HEK293T (cell line): ENCODE results near the gene FKBP3.

Source experiments
- CTCF ChIA-PET: fragments of 350-600 bp; formaldehyde crosslinking; extraction: SDS; loops from one replicate; lab custom pipeline; 2021; ENCODE audit warnings: antibody characterized with exemption, inconsistent platforms; lab: Yijun Ruan, JAX
- POLR2A ChIA-PET: fragments of 350-600 bp; formaldehyde crosslinking; extraction: SDS; loops from one replicate; lab custom pipeline; 2020; ENCODE audit warnings: antibody characterized with exemption, inconsistent platforms; lab: Yijun Ruan, JAX
- DNase-seq: peaks from one replicate; pipeline ENCODE4 v3.0.0; 2012; ENCODE audit warnings: mixed read lengths; ENCODE audit errors: extremely low spot score
- ARNT ChIP-seq: fragments of 450-650 bp; IDR thresholded peaks from 2 replicates; pipeline ENCODE4 v1.6.1; 2017; ENCODE audit warnings: mild to moderate bottlenecking
- BHLHE40 ChIP-seq: fragments of 450-650 bp; IDR thresholded peaks from 2 replicates; pipeline ENCODE4 v1.6.1; 2016; ENCODE audit warnings: mild to moderate bottlenecking, moderate library complexity, borderline replicate concordance
- CTBP1 ChIP-seq: fragments of 450-650 bp; IDR thresholded peaks from 2 replicates; pipeline ENCODE4 v1.6.1; 2016; ENCODE audit warnings: borderline replicate concordance
- ELF4 ChIP-seq: fragments of 450-650 bp; IDR thresholded peaks from 2 replicates; pipeline ENCODE4 v1.6.1; 2017; ENCODE audit warnings: antibody characterized with exemption
- FOXA1 ChIP-seq: fragments of 450-650 bp; IDR thresholded peaks from 2 replicates; pipeline ENCODE4 v1.6.1; 2016; ENCODE audit warnings: mild to moderate bottlenecking
- FOXK2 ChIP-seq: fragments of 450-650 bp; IDR thresholded peaks from 2 replicates; pipeline ENCODE4 v1.6.1; 2016; ENCODE audit warnings: mild to moderate bottlenecking
- FOXM1 ChIP-seq: fragments of 450-650 bp; IDR thresholded peaks from 2 replicates; pipeline ENCODE4 v1.6.1; 2017; ENCODE audit warnings: mild to moderate bottlenecking, borderline replicate concordance
- HDGF ChIP-seq: fragments of 450-650 bp; IDR thresholded peaks from 2 replicates; pipeline ENCODE4 v1.6.1; 2017; ENCODE audit warnings: antibody characterized with exemption, borderline replicate concordance
- L3MBTL2 ChIP-seq: fragments of 450-650 bp; conservative IDR thresholded peaks from 2 replicates; pipeline ENCODE4 v1.6.1; 2016; ENCODE audit warnings: mild to moderate bottlenecking
- LEF1 ChIP-seq: fragments of 450-650 bp; IDR thresholded peaks from 2 replicates; pipeline ENCODE4 v1.6.1; 2017; ENCODE audit warnings: mild to moderate bottlenecking, borderline replicate concordance
- NFRKB ChIP-seq: fragments of 450-650 bp; IDR thresholded peaks from 2 replicates; pipeline ENCODE4 v1.6.1; 2016; ENCODE audit warnings: mild to moderate bottlenecking, moderate library complexity
- SP1 ChIP-seq: fragments of 450-650 bp; IDR thresholded peaks from 2 replicates; pipeline ENCODE4 v1.6.1; 2017
- SUZ12 ChIP-seq: fragments of 450-650 bp; IDR thresholded peaks from 2 replicates; pipeline ENCODE4 v1.6.1; 2016; ENCODE audit warnings: mild to moderate bottlenecking
- TARDBP ChIP-seq: fragments of 450-650 bp; IDR thresholded peaks from 2 replicates; pipeline ENCODE4 v1.6.1; 2016
- ZNF384 ChIP-seq: fragments of 450-650 bp; IDR thresholded peaks from 2 replicates; pipeline ENCODE4 v1.6.1; 2016
- TF ChIP-seq, protein P1 (sequence below): fragments of 450-650 bp; IDR thresholded peaks from 2 replicates; pipeline ENCODE4 v1.6.1; 2016

FKBP3 gene

GRCh38 chr14:45134051-45134958 lies at the start of gene FKBP3:
FKBP3 (minus strand) TSS chr14:45134481; CDS start chr14:45134456, 25 bp downstream.
- CTCF ChIA-PET, result no interaction called here
- TF ChIP-seq FOXA1 (no peak), ARNT (0 out of 2 replicates have a peak, but pooled peaks have one; percentile 11), LEF1 (no peak), SP1 (no peak), L3MBTL2 (peak; percentile 30; the same call in 1 of the 2 replicates), FOXM1 (peak; percentile 90), BHLHE40 (peak; percentile 74)
- TF ChIP-seq, protein P1, sequence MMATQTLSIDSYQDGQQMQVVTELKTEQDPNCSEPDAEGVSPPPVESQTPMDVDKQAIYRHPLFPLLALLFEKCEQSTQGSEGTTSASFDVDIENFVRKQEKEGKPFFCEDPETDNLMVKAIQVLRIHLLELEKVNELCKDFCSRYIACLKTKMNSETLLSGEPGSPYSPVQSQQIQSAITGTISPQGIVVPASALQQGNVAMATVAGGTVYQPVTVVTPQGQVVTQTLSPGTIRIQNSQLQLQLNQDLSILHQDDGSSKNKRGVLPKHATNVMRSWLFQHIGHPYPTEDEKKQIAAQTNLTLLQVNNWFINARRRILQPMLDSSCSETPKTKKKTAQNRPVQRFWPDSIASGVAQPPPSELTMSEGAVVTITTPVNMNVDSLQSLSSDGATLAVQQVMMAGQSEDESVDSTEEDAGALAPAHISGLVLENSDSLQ, result peak; percentile 98
- DNase-seq, result peak; percentile 97
- POLR2A ChIA-PET, result interaction anchor here (0.5 to 4.5 kb wide), 6 partner anchors 10 to 220 kb away, joined by 3 to 32 read pairs (median 8); partner anchors contain the start of genes KLHL28, PRPF39 and TOGARAM1

DNA sequence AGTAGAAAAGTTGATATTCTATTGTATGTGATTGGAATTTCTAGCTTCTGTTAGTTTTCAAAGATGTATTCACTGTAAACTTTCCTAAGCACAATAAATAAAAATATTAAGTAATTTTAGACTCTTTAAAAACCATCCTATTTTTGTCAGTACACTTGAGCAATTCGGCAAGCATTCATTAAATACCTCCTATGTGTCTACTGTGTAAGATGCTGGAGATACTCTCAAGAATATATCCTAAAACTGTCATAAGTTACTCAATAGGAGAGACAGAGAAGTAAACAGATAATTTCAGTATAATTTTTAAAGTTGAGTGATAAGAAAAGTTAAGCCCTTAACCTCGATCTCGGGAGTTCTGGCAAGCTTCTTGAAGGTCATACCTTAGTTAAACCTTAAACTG lies 47.5 kb upstream of the FKBP3 start:
- ChIA-PET CTCF (no interaction called here), POLR2A (no interaction called here)
- TF ChIP-seq FOXK2, result no peak
- no peak for TF ChIP-seq ELF4
- no peak for TF ChIP-seq CTBP1
- DNase-seq, result no peak

DNA sequence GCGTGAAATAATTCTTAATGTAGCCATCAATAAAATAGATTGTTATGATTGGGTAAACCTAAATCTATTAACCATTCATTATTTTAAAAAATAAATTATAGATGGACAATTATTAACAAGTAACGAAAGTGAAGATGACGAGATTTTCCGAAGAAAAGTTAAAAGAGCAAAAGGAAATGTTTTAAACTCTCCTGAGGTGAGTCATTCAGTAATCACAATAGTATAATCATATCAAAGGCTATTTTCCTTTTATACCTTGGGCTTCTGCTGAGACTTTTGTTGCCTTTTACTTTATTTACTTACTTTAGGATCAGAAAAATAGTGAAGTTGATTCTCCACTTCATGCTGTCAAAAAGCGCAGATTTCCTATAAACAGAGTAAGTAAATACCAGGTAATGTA lies 47.0 kb upstream of the FKBP3 start:
- TF ChIP-seq ZNF384 (no peak), BHLHE40 (no peak), ELF4 (no peak), FOXK2 (no peak), SP1 (no peak), CTBP1 (no peak), FOXM1 (no peak), ARNT (no peak), FOXA1 (no peak), SUZ12 (no peak), HDGF (no peak)
- DNase-seq, result no peak
- ChIA-PET POLR2A (no interaction called here), CTCF (no interaction called here)

GRCh38 chr14:45177076-45177475 lies 42.8 kb upstream of the FKBP3 start:
- CTCF ChIA-PET, result no interaction called here
- POLR2A ChIA-PET, result no interaction called here
- DNase-seq, result no peak
- TF ChIP-seq L3MBTL2 (no peak), NFRKB (no peak), LEF1 (no peak), FOXM1 (no peak), FOXK2 (no peak), ZNF384 (no peak), SP1 (no peak), BHLHE40 (no peak), ARNT (no peak), TARDBP (no peak)
- TF ChIP-seq, protein P1, result no peak

DNA sequence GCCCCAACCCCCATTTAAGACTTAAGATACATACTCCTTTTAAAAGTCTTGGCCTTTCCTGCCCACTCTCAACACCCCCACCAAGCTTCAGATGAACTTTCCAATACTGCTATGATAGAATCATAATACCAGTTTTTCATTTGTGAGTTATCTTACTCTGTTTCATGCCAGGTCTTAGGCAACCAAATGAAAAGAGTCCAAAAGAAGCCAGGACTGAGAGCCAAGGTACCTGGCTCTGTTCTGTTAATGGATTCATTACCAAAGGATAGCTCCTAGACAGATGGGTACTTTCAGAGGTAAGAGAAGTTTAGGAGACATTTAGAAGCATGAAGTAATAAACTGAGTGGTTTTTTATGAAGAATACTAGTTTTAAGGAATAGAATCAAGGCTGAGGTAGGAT lies 35.6 kb upstream of the FKBP3 start:
- CTCF ChIA-PET, result no interaction called here
- DNase-seq, result no peak
- TF ChIP-seq CTBP1, result no peak
- TF ChIP-seq SP1, result no peak
- no peak for TF ChIP-seq FOXK2
- POLR2A ChIA-PET, result no interaction called here

GRCh38 chr14:45156067-45156466 lies 21.8 kb upstream of the FKBP3 start:
- no peak for TF ChIP-seq ZNF384
- no peak for TF ChIP-seq LEF1
- no peak for TF ChIP-seq ARNT
- no peak for TF ChIP-seq FOXM1
- TF ChIP-seq BHLHE40, result no peak
- TF ChIP-seq SUZ12, result no peak
- no peak for TF ChIP-seq ELF4
- no peak for TF ChIP-seq TARDBP
- TF ChIP-seq L3MBTL2, result no peak
- TF ChIP-seq SP1, result no peak
- TF ChIP-seq, protein P1, result no peak
- TF ChIP-seq FOXK2, result no peak
- no peak for TF ChIP-seq CTBP1
- no peak for TF ChIP-seq HDGF
- TF ChIP-seq NFRKB, result no peak
- TF ChIP-seq FOXA1, result no peak
- POLR2A ChIA-PET, result no interaction called here
- CTCF ChIA-PET, result no interaction called here
- DNase-seq, result no peak
